Measurements from ENCODE around the gene RNF207. TPM values are rescaled to one million over a fixed set of nuclear protein-coding genes. Genes with fewer than 3 reads are reported as not detected.

Gene RNF207
- total RNA-seq, 1 experiment from 2014 or later: 6.8 TPM

- DNase-seq: peak; percentile 54
- Histone ChIP-seq H3K4me3 (ENCODE audit: insufficient read depth, low read depth, low read length) (no peak overlapping the region), H3K36me3 (replicated peaks; ENCODE audit: control insufficient read depth, insufficient read depth, low read length) (no peaks in the 10 kb centered on the region), H3K27me3 (ENCODE audit: control insufficient read depth, insufficient read depth, low read length) (no peaks in the 10 kb centered on the region; the same call in 1 of the 2 replicates)
Measured at GRCh38 chr1:6168947-6169586, 36.9 kb upstream of the RNF207 start.

DNA sequence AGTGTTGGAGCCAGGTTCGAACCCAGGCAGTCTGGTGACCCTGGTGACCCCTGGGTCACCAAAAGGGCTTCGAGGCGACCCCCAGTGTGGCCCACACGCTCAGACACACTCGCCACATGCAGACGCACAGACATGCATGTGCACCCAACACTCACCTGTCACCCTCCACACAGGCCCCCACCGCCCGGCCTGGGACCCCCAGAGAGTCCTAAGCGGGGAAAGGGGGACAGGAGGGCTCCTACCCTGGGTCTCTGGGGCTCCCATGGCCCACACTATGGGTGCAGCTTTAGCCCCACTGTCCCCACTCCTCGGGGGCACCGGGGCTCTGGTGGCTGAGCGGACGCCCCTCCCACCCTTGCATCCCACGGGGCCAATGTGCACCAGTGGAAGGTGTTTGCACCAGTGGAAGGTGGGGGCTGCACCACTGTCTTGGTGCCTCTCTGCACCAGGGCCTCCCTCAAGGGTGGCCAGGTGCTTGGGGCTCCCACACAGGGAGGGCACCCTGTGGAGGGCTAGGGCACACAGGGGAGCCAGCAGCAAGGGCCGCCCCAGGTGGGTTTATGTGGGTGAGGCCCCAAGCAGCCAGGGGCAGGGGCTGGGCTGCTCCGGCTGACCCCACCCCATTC is 35.7 kb upstream of the RNF207 start:
- no peaks in the 10 kb centered on the region; the same call in 1 of the 2 replicates for H3K27me3 ChIP-seq (ENCODE audit: control insufficient read depth, insufficient read depth, low read length)
- no peaks in the 10 kb centered on the region for H3K36me3 ChIP-seq (replicated peaks; ENCODE audit: control insufficient read depth, insufficient read depth, low read length)
- no peak overlapping the region for H3K4me3 ChIP-seq (ENCODE audit: insufficient read depth, low read depth, low read length)
- peak; percentile 43 for DNase-seq

DNA sequence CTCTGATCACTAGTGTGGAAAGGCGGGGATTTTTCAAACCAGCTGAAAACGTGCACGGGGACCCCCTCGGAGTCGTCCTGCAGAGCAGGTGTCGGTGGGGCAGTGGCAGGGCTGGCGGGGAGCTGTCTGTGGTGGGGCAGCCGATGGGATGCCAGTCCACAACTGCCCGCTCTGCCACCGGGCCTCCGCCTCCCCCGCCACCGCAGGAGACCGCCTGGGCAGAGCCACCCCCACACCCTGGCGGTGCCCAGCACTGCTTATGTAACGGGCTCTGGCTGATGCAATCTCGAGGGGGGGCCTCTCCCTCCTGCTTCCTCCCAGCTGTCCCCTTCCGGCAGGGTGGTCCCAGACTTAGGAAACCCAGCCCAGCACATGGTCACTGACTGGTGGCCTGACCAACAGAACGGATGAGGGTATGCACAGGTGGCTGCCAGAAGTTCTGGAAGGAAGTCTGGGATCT is 35.1 kb upstream of the RNF207 start:
- peak; percentile 63 for DNase-seq
- Histone ChIP-seq H3K4me3 (ENCODE audit: insufficient read depth, low read depth, low read length) (no peak overlapping the region), H3K27me3 (ENCODE audit: control insufficient read depth, insufficient read depth, low read length) (no peaks in the 10 kb centered on the region; the same call in 1 of the 2 replicates), H3K36me3 (replicated peaks; ENCODE audit: control insufficient read depth, insufficient read depth, low read length) (no peaks in the 10 kb centered on the region)

- Histone ChIP-seq H3K27me3 (ENCODE audit: control insufficient read depth, insufficient read depth, low read length) (peaks cover 4% of the 10 kb centered on the region), H3K36me3 (replicated peaks; ENCODE audit: control insufficient read depth, insufficient read depth, low read length) (no peaks in the 10 kb centered on the region), H3K4me3 (ENCODE audit: insufficient read depth, low read depth, low read length) (no peak overlapping the region)
- DNase-seq: peak; percentile 92
Measured at GRCh38 chr1:6171548-6172124, 34.3 kb upstream of the RNF207 start.

- peak; percentile 44 for DNase-seq
- H3K4me3 ChIP-seq (ENCODE audit: insufficient read depth, low read depth, low read length): no peak overlapping the region
- H3K27me3 ChIP-seq (ENCODE audit: control insufficient read depth, insufficient read depth, low read length): peaks cover 8% of the 10 kb centered on the region
- no peaks in the 10 kb centered on the region for H3K36me3 ChIP-seq (replicated peaks; ENCODE audit: control insufficient read depth, insufficient read depth, low read length)
Measured at GRCh38 chr1:6172549-6172948, 33.4 kb upstream of the RNF207 start.

GRCh38 chr1:6174621-6175410 is 31.1 kb upstream of the RNF207 start:
- Histone ChIP-seq H3K4me3 (ENCODE audit: insufficient read depth, low read depth, low read length) (no peak overlapping the region), H3K27me3 (ENCODE audit: control insufficient read depth, insufficient read depth, low read length) (peaks cover 28% of the 10 kb centered on the region), H3K36me3 (replicated peaks; ENCODE audit: control insufficient read depth, insufficient read depth, low read length) (no peaks in the 10 kb centered on the region)
- no peak for DNase-seq

- Histone ChIP-seq H3K27me3 (ENCODE audit: control insufficient read depth, insufficient read depth, low read length) (peaks cover 32% of the 10 kb centered on the region), H3K36me3 (replicated peaks; ENCODE audit: control insufficient read depth, insufficient read depth, low read length) (no peaks in the 10 kb centered on the region), H3K4me3 (ENCODE audit: insufficient read depth, low read depth, low read length) (no peak overlapping the region)
- no peak for DNase-seq
Measured at GRCh38 chr1:6175411-6175828, 30.5 kb upstream of the RNF207 start.

DNA sequence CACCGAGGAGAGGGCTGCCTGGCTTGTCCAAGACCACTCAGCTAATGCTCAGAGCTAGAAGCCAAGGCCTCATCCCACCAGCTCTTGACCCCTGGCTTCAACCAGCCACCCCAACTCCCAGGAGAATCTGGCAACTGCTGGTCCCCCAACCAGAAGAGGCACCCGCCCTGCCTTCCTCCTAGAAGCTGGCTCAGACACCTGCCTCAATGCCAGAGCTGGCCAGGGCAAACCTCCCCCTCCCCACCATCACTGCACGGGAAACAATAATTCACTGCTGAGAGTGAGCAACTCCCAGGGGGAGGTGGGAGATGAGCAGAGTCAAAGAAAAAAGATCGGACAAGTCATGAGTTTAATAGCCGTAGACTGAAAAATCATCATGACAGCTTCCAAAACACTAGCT is 29.1 kb upstream of the RNF207 start:
- peaks cover 45% of the 10 kb centered on the region for H3K27me3 ChIP-seq (ENCODE audit: control insufficient read depth, insufficient read depth, low read length)
- H3K4me3 ChIP-seq (ENCODE audit: insufficient read depth, low read depth, low read length): no peak overlapping the region
- DNase-seq: peak; percentile 26
- H3K36me3 ChIP-seq (replicated peaks; ENCODE audit: control insufficient read depth, insufficient read depth, low read length): no peaks in the 10 kb centered on the region

DNA sequence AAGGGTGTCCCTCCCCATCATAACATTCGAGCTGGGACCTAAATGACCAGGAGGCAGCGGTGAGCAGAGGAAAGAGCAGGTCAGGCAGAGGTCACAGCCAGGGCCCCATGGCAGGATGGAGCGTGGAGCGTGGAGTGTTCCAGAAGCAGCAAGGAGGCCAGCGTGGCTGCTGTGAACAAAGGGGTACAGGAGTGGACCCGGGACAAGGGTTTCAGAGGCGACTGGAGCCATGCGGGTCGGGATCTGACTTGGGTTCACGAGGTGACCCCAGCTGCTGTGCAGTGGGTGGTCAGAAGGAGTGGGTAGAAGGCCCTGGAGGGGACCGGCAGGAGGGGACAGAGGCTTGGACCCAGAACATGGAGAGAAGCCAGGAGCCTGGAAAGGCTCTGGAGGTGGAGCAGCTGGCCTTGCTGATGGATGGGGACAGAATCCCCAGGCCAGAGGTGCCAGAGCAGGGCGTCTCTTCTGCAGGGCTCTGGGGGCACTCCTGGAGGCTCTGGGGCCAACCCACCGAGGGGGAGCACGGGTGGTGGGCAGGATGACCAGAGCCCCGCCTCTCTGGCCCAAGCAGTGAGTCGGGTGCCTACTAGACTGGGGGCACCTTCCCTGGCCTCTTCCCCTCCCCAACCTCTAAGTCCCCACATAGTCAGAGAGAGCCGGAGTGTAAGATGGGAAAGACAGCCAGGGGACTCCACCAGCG is 28.1 kb upstream of the RNF207 start:
- H3K36me3 ChIP-seq (replicated peaks; ENCODE audit: control insufficient read depth, insufficient read depth, low read length): no peaks in the 10 kb centered on the region
- no peak overlapping the region for H3K4me3 ChIP-seq (ENCODE audit: insufficient read depth, low read depth, low read length)
- peaks cover 48% of the 10 kb centered on the region for H3K27me3 ChIP-seq (ENCODE audit: control insufficient read depth, insufficient read depth, low read length)
- peak; percentile 54 for DNase-seq

DNA sequence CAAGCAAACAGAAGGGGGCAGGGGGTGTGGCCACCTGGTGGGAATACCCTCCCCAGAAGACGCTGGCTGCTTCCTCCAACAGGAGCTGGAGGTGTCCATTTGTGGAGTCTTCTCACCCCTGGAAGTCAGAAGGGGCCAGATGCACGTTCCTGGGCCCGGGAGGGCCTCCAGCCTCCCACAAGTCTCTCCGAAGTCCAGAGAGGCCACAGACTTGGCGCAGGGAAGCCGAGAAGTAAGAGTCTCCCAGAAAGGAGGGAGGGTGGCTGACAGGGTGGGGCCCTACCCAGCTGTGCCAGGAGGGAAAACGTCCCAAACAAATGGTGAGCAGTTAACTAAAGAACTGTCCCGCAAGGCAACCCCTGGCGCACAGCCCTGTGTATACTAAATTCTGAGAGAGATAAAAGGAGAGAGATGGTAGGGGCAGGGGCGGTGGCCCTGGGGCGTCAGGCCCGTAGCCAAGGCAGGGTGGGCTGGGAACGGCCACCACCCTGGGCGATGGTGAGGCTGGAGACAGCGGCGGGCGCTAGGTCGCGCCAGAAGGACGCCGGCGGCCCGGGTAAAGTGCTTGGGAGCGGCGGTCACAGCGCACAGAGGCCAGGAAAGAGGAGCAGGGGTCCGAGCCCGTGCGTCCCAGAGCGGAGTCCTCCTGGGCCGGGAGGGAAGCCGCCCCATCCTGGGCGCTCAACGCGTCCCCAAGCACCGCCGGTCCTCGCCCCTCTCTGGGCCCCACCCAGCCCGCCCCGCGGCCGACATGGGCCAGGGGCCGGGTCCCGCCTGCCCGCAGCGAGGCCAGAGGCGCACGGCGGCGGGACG is 27.0 kb upstream of the RNF207 start:
- Histone ChIP-seq H3K36me3 (replicated peaks; ENCODE audit: control insufficient read depth, insufficient read depth, low read length) (no peaks in the 10 kb centered on the region), H3K4me3 (ENCODE audit: insufficient read depth, low read depth, low read length) (peak overlapping the region; percentile 28), H3K27me3 (ENCODE audit: control insufficient read depth, insufficient read depth, low read length) (peaks cover 50% of the 10 kb centered on the region)
- peak; percentile 87 for DNase-seq

- Histone ChIP-seq H3K27me3 (ENCODE audit: control insufficient read depth, insufficient read depth, low read length) (peaks cover 50% of the 10 kb centered on the region), H3K36me3 (replicated peaks; ENCODE audit: control insufficient read depth, insufficient read depth, low read length) (no peaks in the 10 kb centered on the region; the same call in 1 of the 2 replicates), H3K4me3 (ENCODE audit: insufficient read depth, low read depth, low read length) (peak overlapping the region; percentile 44)
- DNase-seq: peak; percentile 84
Measured at GRCh38 chr1:6179564-6180175, 26.2 kb upstream of the RNF207 start.

DNA sequence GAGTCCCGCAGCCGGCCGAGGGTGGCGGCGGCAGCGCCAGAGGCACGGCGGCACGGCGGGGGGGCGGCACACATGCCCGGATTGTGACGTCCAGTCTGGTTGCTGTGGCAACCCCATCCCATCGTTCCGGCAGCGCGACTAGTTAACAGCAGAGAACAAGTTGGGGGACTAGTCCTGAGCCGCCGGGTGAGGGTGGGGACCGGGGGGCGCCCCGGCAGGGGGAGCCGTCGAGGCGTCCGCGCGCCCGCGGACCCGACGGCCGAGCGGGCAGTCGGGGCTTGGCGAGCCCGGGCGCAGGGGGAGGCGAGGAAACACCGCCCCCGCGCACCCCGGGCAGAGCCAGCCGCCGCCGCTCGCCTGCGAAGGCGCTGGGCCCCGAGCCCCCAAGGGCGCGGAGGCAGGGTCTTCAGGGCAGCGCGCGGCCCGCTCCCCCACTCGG is 25.6 kb upstream of the RNF207 start, which contains the start of gene CHD5:
Gene CHD5 (minus strand): TSS at position 54 of the 439 bp plus-strand sequence. CDS start 298 bp downstream, outside the sequence.
- H3K4me3 ChIP-seq (ENCODE audit: insufficient read depth, low read depth, low read length): peak within 1 kb of the TSS; percentile 44
- no peaks in the 10 kb centered on the region; the same call in 1 of the 2 replicates for H3K36me3 ChIP-seq (replicated peaks; ENCODE audit: control insufficient read depth, insufficient read depth, low read length)
- H3K27me3 ChIP-seq (ENCODE audit: control insufficient read depth, insufficient read depth, low read length): peaks cover 50% of the 10 kb centered on the region
- DNase-seq: peak; percentile 94
